ENCODE measurements around the gene RPEL1. TPM values are rescaled to one million over a fixed set of nuclear protein-coding genes. Genes with fewer than 3 reads are reported as not detected.

Gene RPEL1
- polyA plus RNA-seq, 1 donor from 2014 or later, result not detected

DNA sequence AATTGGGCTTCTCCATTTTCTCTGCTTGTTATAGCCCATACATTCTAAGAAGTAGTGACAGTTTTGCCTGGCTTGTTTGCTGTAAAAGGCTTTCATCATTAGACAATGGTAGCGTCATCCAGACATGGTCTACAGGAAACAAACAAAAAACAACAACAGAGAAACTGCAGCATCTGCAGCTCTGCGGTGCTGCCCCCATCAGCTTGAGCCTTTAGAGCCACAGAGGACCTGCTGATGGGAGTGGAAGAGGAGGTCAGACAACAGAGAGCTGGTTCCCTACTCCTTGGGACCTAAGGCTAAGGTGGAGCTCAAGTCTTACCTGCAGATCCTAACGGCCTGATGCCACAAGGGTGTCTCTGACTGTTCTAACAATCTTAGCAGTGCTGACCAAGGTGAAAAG is 34.3 kb downstream of the RPEL1 start:
- no peak overlapping the region for H2AFZ ChIP-seq (ENCODE audit: low read depth, low read length)
- H3K79me2 ChIP-seq (replicated peaks; ENCODE audit: insufficient read depth, low read length), result peaks cover 84% of the 10 kb centered on the region
- peak overlapping the region; percentile 97 for H3K4me3 ChIP-seq (ENCODE audit: low read length)
- H3K27me3 ChIP-seq (ENCODE audit: insufficient read depth, low read depth, low read length), result peaks cover 9% of the 10 kb centered on the region
- no peaks in the 10 kb centered on the region for H3K9me3 ChIP-seq (ENCODE audit: low read length)
- H3K27ac ChIP-seq (ENCODE audit: low read length), result peak overlapping the region; percentile 92
- TF ChIP-seq, protein P1, sequence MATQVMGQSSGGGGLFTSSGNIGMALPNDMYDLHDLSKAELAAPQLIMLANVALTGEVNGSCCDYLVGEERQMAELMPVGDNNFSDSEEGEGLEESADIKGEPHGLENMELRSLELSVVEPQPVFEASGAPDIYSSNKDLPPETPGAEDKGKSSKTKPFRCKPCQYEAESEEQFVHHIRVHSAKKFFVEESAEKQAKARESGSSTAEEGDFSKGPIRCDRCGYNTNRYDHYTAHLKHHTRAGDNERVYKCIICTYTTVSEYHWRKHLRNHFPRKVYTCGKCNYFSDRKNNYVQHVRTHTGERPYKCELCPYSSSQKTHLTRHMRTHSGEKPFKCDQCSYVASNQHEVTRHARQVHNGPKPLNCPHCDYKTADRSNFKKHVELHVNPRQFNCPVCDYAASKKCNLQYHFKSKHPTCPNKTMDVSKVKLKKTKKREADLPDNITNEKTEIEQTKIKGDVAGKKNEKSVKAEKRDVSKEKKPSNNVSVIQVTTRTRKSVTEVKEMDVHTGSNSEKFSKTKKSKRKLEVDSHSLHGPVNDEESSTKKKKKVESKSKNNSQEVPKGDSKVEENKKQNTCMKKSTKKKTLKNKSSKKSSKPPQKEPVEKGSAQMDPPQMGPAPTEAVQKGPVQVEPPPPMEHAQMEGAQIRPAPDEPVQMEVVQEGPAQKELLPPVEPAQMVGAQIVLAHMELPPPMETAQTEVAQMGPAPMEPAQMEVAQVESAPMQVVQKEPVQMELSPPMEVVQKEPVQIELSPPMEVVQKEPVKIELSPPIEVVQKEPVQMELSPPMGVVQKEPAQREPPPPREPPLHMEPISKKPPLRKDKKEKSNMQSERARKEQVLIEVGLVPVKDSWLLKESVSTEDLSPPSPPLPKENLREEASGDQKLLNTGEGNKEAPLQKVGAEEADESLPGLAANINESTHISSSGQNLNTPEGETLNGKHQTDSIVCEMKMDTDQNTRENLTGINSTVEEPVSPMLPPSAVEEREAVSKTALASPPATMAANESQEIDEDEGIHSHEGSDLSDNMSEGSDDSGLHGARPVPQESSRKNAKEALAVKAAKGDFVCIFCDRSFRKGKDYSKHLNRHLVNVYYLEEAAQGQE (IDR thresholded peaks at IDR 0.05; ENCODE audit: borderline replicate concordance), result peak; percentile 15
- TF ChIP-seq POLR2AphosphoS5 (IDR thresholded peaks at IDR 0.05), result no peak
- H3K4me2 ChIP-seq (ENCODE audit: low read length), result peak overlapping the region; percentile 94
- no peaks in the 10 kb centered on the region for H3K36me3 ChIP-seq (ENCODE audit: insufficient read depth, low read length)
- H3K9ac ChIP-seq (ENCODE audit: low read length), result peak overlapping the region; percentile 97
- no peaks in the 10 kb centered on the region for H3K9me2 ChIP-seq (ENCODE audit: insufficient read depth, low read length)
- no peaks in the 10 kb centered on the region for H3F3A ChIP-seq (ENCODE audit: insufficient read depth, low read length, poor library complexity, severe bottlenecking)
- H4K20me1 ChIP-seq (ENCODE audit: insufficient read depth), result peaks cover 10% of the 10 kb centered on the region

DNA sequence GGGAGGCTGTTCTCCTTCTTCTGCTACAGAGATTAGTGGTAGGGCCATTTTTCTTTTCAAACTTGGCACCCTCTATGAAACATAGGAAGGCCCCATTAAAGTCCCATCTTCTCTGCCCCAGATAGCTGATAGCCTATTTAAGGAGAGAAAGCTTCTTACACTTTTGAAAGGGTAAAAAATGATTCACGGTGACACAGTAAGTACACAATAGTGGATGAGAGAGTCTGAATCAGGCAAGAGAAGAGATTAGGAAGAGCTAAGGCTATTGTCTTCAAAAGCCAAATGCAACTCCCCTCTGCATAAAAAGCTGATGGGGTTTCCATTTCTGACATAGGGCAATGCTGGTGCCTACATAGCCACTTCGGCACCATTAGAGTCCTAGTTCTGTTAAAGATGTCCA is 34.8 kb downstream of the RPEL1 start:
- Histone ChIP-seq H3K9ac (ENCODE audit: low read length) (peak overlapping the region; percentile 97), H3K4me3 (ENCODE audit: low read length) (peak overlapping the region; percentile 97), H2AFZ (ENCODE audit: low read depth, low read length) (no peak overlapping the region), H3K79me2 (replicated peaks; ENCODE audit: insufficient read depth, low read length) (peaks cover 81% of the 10 kb centered on the region), H4K20me1 (ENCODE audit: insufficient read depth) (peaks cover 10% of the 10 kb centered on the region), H3K4me2 (ENCODE audit: low read length) (peak overlapping the region; percentile 94), H3K27me3 (ENCODE audit: insufficient read depth, low read depth, low read length) (peaks cover 4% of the 10 kb centered on the region), H3K9me3 (ENCODE audit: low read length) (no peaks in the 10 kb centered on the region), H3K36me3 (ENCODE audit: insufficient read depth, low read length) (no peaks in the 10 kb centered on the region), H3K27ac (ENCODE audit: low read length) (peak overlapping the region; percentile 92), H3F3A (ENCODE audit: insufficient read depth, low read length, poor library complexity, severe bottlenecking) (no peaks in the 10 kb centered on the region), H3K9me2 (ENCODE audit: insufficient read depth, low read length) (no peaks in the 10 kb centered on the region)
- no peak for TF ChIP-seq MXI1 (conservative IDR thresholded peaks at IDR 0.05; ENCODE audit: poor library complexity, severe bottlenecking)
- TF ChIP-seq SMC3 (conservative IDR thresholded peaks at IDR 0.05; ENCODE audit: poor library complexity), result no peak
- TF ChIP-seq POLR2AphosphoS5 (IDR thresholded peaks at IDR 0.05), result no peak
- no peak for TF ChIP-seq RAD21 (conservative IDR thresholded peaks at IDR 0.05)
- TF ChIP-seq EZH2 (IDR thresholded peaks at IDR 0.05; ENCODE audit: borderline replicate concordance, insufficient read depth, low read length, poor library complexity, severe bottlenecking), result no peak
- TF ChIP-seq, protein P1 (IDR thresholded peaks at IDR 0.05; ENCODE audit: borderline replicate concordance), result no peak
- TF ChIP-seq TAF1 (IDR thresholded peaks at IDR 0.05; ENCODE audit: low read depth), result no peak
- TF ChIP-seq, protein P2, sequence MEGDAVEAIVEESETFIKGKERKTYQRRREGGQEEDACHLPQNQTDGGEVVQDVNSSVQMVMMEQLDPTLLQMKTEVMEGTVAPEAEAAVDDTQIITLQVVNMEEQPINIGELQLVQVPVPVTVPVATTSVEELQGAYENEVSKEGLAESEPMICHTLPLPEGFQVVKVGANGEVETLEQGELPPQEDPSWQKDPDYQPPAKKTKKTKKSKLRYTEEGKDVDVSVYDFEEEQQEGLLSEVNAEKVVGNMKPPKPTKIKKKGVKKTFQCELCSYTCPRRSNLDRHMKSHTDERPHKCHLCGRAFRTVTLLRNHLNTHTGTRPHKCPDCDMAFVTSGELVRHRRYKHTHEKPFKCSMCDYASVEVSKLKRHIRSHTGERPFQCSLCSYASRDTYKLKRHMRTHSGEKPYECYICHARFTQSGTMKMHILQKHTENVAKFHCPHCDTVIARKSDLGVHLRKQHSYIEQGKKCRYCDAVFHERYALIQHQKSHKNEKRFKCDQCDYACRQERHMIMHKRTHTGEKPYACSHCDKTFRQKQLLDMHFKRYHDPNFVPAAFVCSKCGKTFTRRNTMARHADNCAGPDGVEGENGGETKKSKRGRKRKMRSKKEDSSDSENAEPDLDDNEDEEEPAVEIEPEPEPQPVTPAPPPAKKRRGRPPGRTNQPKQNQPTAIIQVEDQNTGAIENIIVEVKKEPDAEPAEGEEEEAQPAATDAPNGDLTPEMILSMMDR (IDR thresholded peaks at IDR 0.05; ENCODE audit: poor library complexity, severe bottlenecking), result no peak
- no peak for TF ChIP-seq EP300 (conservative IDR thresholded peaks at IDR 0.05; ENCODE audit: poor library complexity, severe bottlenecking)
